ENCODE measurements around the gene PEX11B. TPM values are rescaled to one million over a fixed set of nuclear protein-coding genes. Genes with fewer than 3 reads are reported as not detected.

PEX11B gene, protein sequence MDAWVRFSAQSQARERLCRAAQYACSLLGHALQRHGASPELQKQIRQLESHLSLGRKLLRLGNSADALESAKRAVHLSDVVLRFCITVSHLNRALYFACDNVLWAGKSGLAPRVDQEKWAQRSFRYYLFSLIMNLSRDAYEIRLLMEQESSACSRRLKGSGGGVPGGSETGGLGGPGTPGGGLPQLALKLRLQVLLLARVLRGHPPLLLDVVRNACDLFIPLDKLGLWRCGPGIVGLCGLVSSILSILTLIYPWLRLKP
- total RNA-seq: 24.5 and 25.3 TPM in 2 replicates

DNA sequence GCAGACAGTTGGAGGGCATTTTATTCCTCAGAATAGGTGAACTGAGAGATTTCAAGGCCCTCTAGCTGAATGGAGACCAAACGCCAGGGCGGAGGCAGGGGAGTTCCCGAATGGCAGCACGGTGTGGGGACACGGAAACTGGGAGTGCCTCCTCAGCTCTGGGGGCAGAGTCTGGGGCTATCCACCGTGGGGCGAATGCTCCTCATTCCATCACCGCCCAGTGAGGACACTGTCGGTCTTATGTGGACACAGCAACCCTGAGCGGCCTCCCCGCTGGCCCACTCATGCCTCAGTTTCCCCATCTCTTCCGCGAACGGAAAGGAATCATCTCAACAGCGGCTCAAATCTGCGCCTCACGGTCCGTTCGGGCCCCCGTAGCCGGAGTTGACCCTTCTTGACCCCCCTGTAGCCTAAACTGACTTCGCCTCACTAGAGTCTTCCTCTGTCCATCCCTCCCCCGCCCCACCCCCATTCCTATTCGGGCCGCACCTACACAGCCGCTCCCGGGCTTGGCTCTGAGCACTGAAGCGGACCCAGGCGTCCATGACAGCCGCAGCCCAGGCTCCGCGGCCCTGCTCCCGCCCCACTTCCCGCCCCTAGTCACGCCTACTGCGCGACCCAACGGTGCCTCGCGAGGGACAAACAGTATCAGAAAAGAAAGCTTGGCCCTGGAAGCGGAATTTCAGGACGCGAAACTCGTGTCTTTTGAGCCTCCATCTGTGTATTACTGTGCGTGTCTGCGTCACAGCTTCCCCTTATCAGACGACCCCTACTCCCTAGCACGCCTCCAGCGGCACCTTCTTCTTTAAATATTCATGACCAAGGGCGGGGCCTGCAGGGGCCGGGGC, at the start of gene PEX11B:
Gene PEX11B, minus strand, starts transcription at position 574 of the 848 bp plus-strand sequence. Its CDS starts 29 bp downstream, at position 545.

DNA sequence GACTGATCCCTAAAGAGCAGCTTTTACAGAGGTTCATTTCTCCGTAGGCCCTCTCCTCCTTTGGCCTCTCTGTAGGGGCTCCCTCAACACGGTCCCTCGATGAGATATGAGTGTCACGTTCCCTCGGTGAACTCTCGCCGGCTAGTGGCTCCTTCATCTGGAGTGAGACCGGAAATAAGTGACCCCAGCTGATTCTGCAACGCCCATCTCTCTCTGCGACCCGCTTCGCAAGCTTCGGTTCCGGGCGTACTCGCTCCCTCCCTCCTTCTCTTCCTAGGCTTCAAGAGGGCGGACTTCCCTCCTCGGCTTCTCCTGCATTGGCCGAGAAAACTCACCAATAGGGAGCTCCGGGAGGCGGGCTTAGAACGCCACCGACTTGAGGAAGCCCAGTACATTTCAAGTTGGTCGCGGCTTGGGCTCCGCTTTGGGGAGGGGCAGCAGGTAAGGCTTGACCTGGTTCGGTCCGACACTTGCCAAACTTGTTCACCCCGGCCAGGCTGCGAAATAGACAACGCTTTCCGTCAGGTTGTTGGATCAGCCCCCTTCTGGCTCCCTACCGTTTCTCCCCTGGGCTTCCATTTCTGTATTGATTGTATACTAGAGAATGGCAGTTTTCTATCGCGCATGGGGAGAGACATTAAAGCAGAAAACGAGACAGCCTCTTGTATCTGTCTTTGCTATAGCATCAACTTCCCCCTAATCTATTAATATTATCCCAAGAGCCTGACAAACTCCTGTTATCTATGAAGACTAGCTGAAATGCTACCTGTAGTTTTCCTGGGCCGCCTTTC, 46.0 kb upstream of the PEX11B start, which contains the start of the genes ANKRD34A and POLR3GL:
Gene ANKRD34A, minus strand, starts transcription at position 248 of the 791 bp plus-strand sequence. CDS start 2,816 bp downstream, outside the sequence.
Gene POLR3GL, plus strand, starts transcription at position 363 of the 791 bp plus-strand sequence. CDS start 10,176 bp downstream, outside the sequence.

GRCh38 chr1:145957443-145958319, 39.2 kb upstream of the PEX11B start, which contains the start of gene LIX1L:
TSS of gene LIX1L (minus strand) at chr1:145958017. CDS start at chr1:145957927, 90 bp downstream.

GRCh38 chr1:145927063-145927886, 8.8 kb upstream of the PEX11B start, which contains the start of gene RBM8A:
TSS of gene RBM8A (minus strand) at chr1:145927484. CDS start at chr1:145927426, 58 bp downstream.

DNA sequence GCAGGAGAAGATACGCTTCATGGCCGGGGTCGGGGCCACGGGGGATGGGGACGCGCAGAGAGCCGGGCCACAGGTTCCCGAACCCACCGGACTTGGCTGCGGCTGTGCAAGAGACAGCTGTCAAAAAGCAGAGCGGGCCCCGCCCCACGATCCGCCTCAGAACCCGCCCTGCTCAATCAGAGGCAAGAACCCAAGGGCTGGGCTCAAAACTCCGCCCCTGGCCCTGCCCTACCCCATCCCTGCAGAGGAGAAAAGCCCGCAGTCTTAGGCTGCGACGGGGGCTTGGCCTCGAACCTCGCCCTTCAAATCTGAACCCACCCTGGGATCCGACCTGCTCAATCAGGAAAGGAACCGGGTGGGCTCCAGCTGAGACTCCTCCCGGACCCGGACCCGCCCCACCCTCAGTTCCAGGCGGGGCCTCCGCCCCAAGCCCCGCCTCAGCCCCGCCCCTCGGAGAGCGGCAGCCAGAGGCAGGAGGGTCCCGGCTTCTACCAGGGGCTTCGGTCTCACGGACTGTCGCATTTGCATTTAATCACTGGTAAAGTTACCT, 32.7 kb downstream of the PEX11B start, which contains the start of gene ANKRD35:
Gene ANKRD35, minus strand, starts transcription at position 129 of the 550 bp plus-strand sequence. Its CDS starts 108 bp downstream, at position 21.

Other genes with a start within 250 kb of the PEX11B start
- 0.23 and 0.39 TPM in 2 replicates for gene PDZK1, start 211.3 kb downstream of the PEX11B start, total RNA-seq
- gene CD160, start 199.2 kb downstream of the PEX11B start, total RNA-seq: not detected in 2 replicates
- 5.0 and 5.2 TPM in 2 replicates for gene RNF115, start 94.6 kb downstream of the PEX11B start, total RNA-seq
- 22.6 and 28.4 TPM in 2 replicates for gene POLR3C, start 94.5 kb downstream of the PEX11B start, total RNA-seq
- gene NUDT17, start 73.1 kb downstream of the PEX11B start, total RNA-seq: 2.8 and 5.2 TPM in 2 replicates
- 22.4 and 31.5 TPM in 2 replicates for gene PIAS3, start 59.6 kb downstream of the PEX11B start, total RNA-seq
- gene ANKRD35, start 32.9 kb downstream of the PEX11B start, total RNA-seq: 0.15 TPM in 1 of 2 replicates, not detected in the other
- 0.70 and 1.2 TPM in 2 replicates for gene ITGA10, start 8.7 kb downstream of the PEX11B start, total RNA-seq
- gene RBM8A, start 8.8 kb upstream of the PEX11B start, total RNA-seq: 127 and 248 TPM in 2 replicates
- 17.4 and 25.0 TPM in 2 replicates for gene LIX1L, start 39.3 kb upstream of the PEX11B start, total RNA-seq
- 0.49 and 0.70 TPM in 2 replicates for gene ANKRD34A, start 45.9 kb upstream of the PEX11B start, total RNA-seq
- gene POLR3GL, start 46.0 kb upstream of the PEX11B start, total RNA-seq: 11.9 and 12.7 TPM in 2 replicates
- gene TXNIP, start 77.9 kb upstream of the PEX11B start, total RNA-seq: 22.7 and 104 TPM in 2 replicates
- not detected in 2 replicates for gene HJV, start 103.0 kb upstream of the PEX11B start, total RNA-seq
- 0.49 and 0.70 TPM in 2 replicates for gene NBPF10, start 226.1 kb upstream of the PEX11B start, total RNA-seq